ENCODE data around the gene MARK2. TPM values are rescaled to one million over a fixed set of nuclear protein-coding genes. Genes with fewer than 3 reads are reported as not detected.

The MARK2 gene
- total RNA-seq, 1 donor from 2014 or later: 25.4 TPM

DNA sequence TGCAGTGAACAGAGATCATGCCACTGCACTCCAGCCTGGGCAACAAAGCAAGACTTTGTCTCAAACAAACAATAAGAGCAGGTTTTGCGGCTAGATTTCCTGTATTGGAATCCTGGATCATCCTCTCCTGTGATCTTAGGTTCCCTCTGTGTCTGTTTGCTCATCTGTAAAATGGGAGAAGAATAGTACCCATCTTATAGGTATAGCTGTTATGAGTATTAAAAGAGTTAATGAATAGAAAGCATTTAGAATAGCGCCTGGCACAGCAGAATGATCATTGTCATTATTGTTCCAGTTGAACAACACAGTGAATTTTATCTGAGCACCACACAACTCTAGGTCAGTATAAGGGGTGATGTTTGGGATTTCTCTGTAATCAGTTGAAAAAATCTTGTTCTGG is 10.8 kb downstream of the MARK2 start:
- H3K4me1 Mint-ChIP-seq: peaks cover 26% of the 10 kb centered on the region
- H3K27me3 Mint-ChIP-seq (ENCODE audit: insufficient read depth, low read depth): peaks cover 7% of the 10 kb centered on the region
- no peaks in the 10 kb centered on the region for H3K9me3 Mint-ChIP-seq
- Histone ChIP-seq H2AFZ (replicated peaks) (no peak overlapping the region), H3K27ac (no peak overlapping the region), H3K9me3 (ENCODE audit: low read depth) (no peaks in the 10 kb centered on the region), H3K36me3 (no peaks in the 10 kb centered on the region), H4K20me1 (ENCODE audit: low read depth) (peaks cover 78% of the 10 kb centered on the region), H3K9ac (no peak overlapping the region), H3K27me3 (no peaks in the 10 kb centered on the region), H3F3A (ENCODE audit: low read depth) (peaks cover 8% of the 10 kb centered on the region), H3K4me1 (peaks cover 23% of the 10 kb centered on the region), H3K4me3 (no peak overlapping the region), H3K79me2 (ENCODE audit: low read depth) (peaks cover 99% of the 10 kb centered on the region), H3K4me2 (no peak overlapping the region)
- no peak for DNase-seq (ENCODE audit: low spot score)
- peaks cover 16% of the 10 kb centered on the region for H3K36me3 Mint-ChIP-seq
- no peak for TF ChIP-seq EZH2phosphoT487 (IDR thresholded peaks at IDR 0.05)
- TF ChIP-seq, protein P1, sequence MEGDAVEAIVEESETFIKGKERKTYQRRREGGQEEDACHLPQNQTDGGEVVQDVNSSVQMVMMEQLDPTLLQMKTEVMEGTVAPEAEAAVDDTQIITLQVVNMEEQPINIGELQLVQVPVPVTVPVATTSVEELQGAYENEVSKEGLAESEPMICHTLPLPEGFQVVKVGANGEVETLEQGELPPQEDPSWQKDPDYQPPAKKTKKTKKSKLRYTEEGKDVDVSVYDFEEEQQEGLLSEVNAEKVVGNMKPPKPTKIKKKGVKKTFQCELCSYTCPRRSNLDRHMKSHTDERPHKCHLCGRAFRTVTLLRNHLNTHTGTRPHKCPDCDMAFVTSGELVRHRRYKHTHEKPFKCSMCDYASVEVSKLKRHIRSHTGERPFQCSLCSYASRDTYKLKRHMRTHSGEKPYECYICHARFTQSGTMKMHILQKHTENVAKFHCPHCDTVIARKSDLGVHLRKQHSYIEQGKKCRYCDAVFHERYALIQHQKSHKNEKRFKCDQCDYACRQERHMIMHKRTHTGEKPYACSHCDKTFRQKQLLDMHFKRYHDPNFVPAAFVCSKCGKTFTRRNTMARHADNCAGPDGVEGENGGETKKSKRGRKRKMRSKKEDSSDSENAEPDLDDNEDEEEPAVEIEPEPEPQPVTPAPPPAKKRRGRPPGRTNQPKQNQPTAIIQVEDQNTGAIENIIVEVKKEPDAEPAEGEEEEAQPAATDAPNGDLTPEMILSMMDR (IDR thresholded peaks at IDR 0.05): no peak
- no peak for TF ChIP-seq EZH2 (IDR thresholded peaks at IDR 0.05)
- H3K27ac Mint-ChIP-seq: no peak overlapping the region
- H3K4me3 Mint-ChIP-seq: no peak overlapping the region

DNA sequence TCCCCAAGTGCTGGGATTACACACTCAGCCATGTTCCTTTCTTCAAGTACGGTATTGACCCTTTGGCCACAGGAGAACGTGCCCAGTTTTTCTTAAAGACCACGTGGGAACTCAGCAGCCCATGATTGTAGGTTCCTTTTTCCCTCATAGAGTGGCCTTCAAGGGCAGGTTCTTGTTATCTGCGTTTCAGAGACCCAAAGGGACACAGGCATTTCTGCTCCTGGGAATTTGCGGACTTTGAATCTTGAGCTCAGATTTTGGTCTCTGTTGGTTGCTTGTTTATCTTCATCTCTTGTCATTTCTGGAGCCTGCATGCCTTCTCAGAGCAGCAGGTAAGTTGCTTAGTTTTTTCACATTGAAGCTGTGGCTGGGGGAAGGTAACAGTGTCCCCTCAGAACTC is 12.0 kb downstream of the MARK2 start:
- Mint-ChIP-seq H3K4me3 (no peak overlapping the region), H3K27me3 (ENCODE audit: insufficient read depth, low read depth) (peaks cover 7% of the 10 kb centered on the region), H3K4me1 (peaks cover 20% of the 10 kb centered on the region), H3K9me3 (no peaks in the 10 kb centered on the region), H3K27ac (no peak overlapping the region), H3K36me3 (peaks cover 20% of the 10 kb centered on the region)
- H3K9ac ChIP-seq: no peak overlapping the region
- H3K4me3 ChIP-seq: no peak overlapping the region
- H3F3A ChIP-seq (ENCODE audit: low read depth): peaks cover 11% of the 10 kb centered on the region
- H3K27me3 ChIP-seq: no peaks in the 10 kb centered on the region
- no peaks in the 10 kb centered on the region for H3K36me3 ChIP-seq
- TF ChIP-seq EZH2 (IDR thresholded peaks at IDR 0.05) (no peak), EZH2phosphoT487 (IDR thresholded peaks at IDR 0.05) (no peak)
- TF ChIP-seq, protein P1 (IDR thresholded peaks at IDR 0.05): no peak
- H3K9me3 ChIP-seq (ENCODE audit: low read depth): no peaks in the 10 kb centered on the region
- DNase-seq (ENCODE audit: low spot score): no peak
- H3K27ac ChIP-seq: peak overlapping the region; percentile 63
- H2AFZ ChIP-seq (replicated peaks): no peak overlapping the region
- H3K4me1 ChIP-seq: peaks cover 22% of the 10 kb centered on the region
- H4K20me1 ChIP-seq (ENCODE audit: low read depth): peaks cover 66% of the 10 kb centered on the region
- H3K4me2 ChIP-seq: no peak overlapping the region
- H3K79me2 ChIP-seq (ENCODE audit: low read depth): peaks cover 99% of the 10 kb centered on the region

DNA sequence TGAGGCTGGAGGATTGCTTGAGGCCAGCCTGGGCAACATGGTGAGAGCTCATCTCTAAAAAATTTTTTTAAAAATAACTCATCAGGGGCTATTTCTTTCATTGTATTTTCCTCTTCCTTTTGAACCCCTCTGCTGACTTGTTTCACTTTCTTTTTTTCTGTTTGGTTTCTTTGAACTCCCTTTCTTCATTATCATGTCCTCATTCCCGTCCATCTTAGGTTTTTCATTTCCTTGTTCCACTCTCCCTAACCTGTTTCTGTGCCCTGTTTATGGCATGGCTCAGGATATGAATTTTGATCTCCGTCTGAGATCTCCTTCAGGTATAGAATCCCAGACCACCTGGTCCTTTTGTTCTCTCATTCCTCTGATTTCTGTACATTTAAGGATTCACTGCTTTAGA is 12.5 kb downstream of the MARK2 start:
- Histone ChIP-seq H3K27ac (peak overlapping the region; percentile 63), H3K79me2 (ENCODE audit: low read depth) (peaks cover 99% of the 10 kb centered on the region), H4K20me1 (ENCODE audit: low read depth) (peaks cover 65% of the 10 kb centered on the region), H3K9me3 (ENCODE audit: low read depth) (no peaks in the 10 kb centered on the region), H3K4me2 (peak overlapping the region; percentile 14), H3K9ac (no peak overlapping the region), H3K4me1 (peaks cover 24% of the 10 kb centered on the region), H2AFZ (replicated peaks) (no peak overlapping the region), H3K36me3 (no peaks in the 10 kb centered on the region), H3K4me3 (no peak overlapping the region), H3K27me3 (no peaks in the 10 kb centered on the region), H3F3A (ENCODE audit: low read depth) (peaks cover 11% of the 10 kb centered on the region)
- peaks cover 7% of the 10 kb centered on the region for H3K27me3 Mint-ChIP-seq (ENCODE audit: insufficient read depth, low read depth)
- TF ChIP-seq EZH2 (IDR thresholded peaks at IDR 0.05) (no peak), EZH2phosphoT487 (IDR thresholded peaks at IDR 0.05) (no peak)
- TF ChIP-seq, protein P1 (IDR thresholded peaks at IDR 0.05): no peak
- DNase-seq (ENCODE audit: low spot score): no peak
- H3K4me1 Mint-ChIP-seq: peaks cover 20% of the 10 kb centered on the region
- peak overlapping the region; percentile 40 for H3K27ac Mint-ChIP-seq
- H3K36me3 Mint-ChIP-seq: peaks cover 18% of the 10 kb centered on the region
- no peaks in the 10 kb centered on the region for H3K9me3 Mint-ChIP-seq
- peak overlapping the region; percentile 0 for H3K4me3 Mint-ChIP-seq
